CD4-positive, alpha-beta memory T cell (primary cell): ENCODE results near the gene CCM2L. TPM values are rescaled to one million over a fixed set of nuclear protein-coding genes. Genes with fewer than 3 reads are reported as not detected.

Experiments
- CTCF ChIA-PET: fragments of 350-600 bp; sonication (Branson Sonifier 250); formaldehyde crosslinking; loops from one replicate; lab custom pipeline; 2021; ENCODE audit warnings: inconsistent platforms; ENCODE audit not compliant: partially characterized antibody; lab: Charles Lee
- POLR2A ChIA-PET: fragments of 350-600 bp; sonication (Branson Sonifier 250); formaldehyde crosslinking; loops from one replicate; lab custom pipeline; 2021; ENCODE audit not compliant: partially characterized antibody; lab: Charles Lee
- DNase-seq, 5 donors: peaks; one replicate each; pipeline versions ENCODE4 v3.0.0 to v3.0.0-alpha.2; 2020 to 2022; ENCODE audit warnings: mixed read lengths in 1 of 5
- H3K27ac ChIP-seq: one replicate; pipeline ENCODE4 v1.7.0; 2013; ENCODE audit warnings: low read depth, low read length
- H3K27me3 ChIP-seq: 2 replicates; pipeline ENCODE4 v1.7.0; 2013; ENCODE audit warnings: mild to moderate bottlenecking, low read length, moderate library complexity; ENCODE audit not compliant: insufficient read depth
- H3K36me3 ChIP-seq: 2 replicates; pipeline ENCODE4 v1.7.0; 2013; ENCODE audit warnings: mild to moderate bottlenecking, low read length, moderate library complexity; ENCODE audit not compliant: insufficient read depth
- H3K4me1 ChIP-seq: 2 replicates; pipeline ENCODE4 v1.7.0; 2013; ENCODE audit warnings: mild to moderate bottlenecking, low read length, moderate library complexity; ENCODE audit not compliant: insufficient read depth
- H3K4me3 ChIP-seq, 2 donors: one replicate each; pipeline ENCODE4 v1.7.0; 2013; ENCODE audit warnings: low read length in 2 of 2, mild to moderate bottlenecking in 1 of 2
- H3K9me3 ChIP-seq, 2 donors: one replicate each; pipeline ENCODE4 v1.7.0; 2013; ENCODE audit warnings: low read length in 2 of 2, control low read depth in 1 of 2; ENCODE audit not compliant: control insufficient read depth in 1 of 2
- H3K27ac Mint-ChIP-seq, 7 donors: one replicate each; pipeline ENCODE4 v1.8.0; 2020 to 2021; ENCODE audit warnings: mixed read lengths in 7 of 7, mild to moderate bottlenecking in 6 of 7, inconsistent platforms in 3 of 7, moderate library complexity in 3 of 7
- H3K27me3 Mint-ChIP-seq, 2 donors: one replicate each; pipeline ENCODE4 v1.8.0; 2020 to 2021; ENCODE audit warnings: mixed read lengths in 2 of 2
- H3K36me3 Mint-ChIP-seq, 2 donors: one replicate each; pipeline ENCODE4 v1.8.0; 2020 to 2021; ENCODE audit warnings: mixed read lengths in 2 of 2, inconsistent platforms in 1 of 2, mild to moderate bottlenecking in 1 of 2
- H3K4me1 Mint-ChIP-seq, 4 donors: one replicate each; pipeline ENCODE4 v1.8.0; 2020 to 2021; ENCODE audit warnings: mixed read lengths in 4 of 4, mild to moderate bottlenecking in 1 of 4
- H3K4me3 Mint-ChIP-seq, 8 donors: one replicate each; pipeline ENCODE4 v1.8.0; 2020 to 2021; ENCODE audit warnings: mixed read lengths in 8 of 8, mild to moderate bottlenecking in 7 of 8, moderate library complexity in 6 of 8, inconsistent platforms in 3 of 8
- H3K9me3 Mint-ChIP-seq, 8 donors: one replicate each; pipeline ENCODE4 v1.8.0; 2020 to 2021; ENCODE audit warnings: mixed read lengths in 8 of 8, mild to moderate bottlenecking in 5 of 8, inconsistent platforms in 3 of 8, moderate library complexity in 1 of 8
- intact Hi-C: fragments of 100-400 bp; cut with micrococcal nuclease; formaldehyde crosslinking; loops from one replicate; pipeline ENCODE4 v1.15.1; 2023
- polyA plus RNA-seq, 2 donors: library from polyadenylated mRNA; unstranded; fragments of 300-500 nt; fragmentation: Illumina TruSeq; gene quantifications; one replicate each; pipeline ENCODE4 v1.2.3, GENCODE V29; 2021
- total RNA-seq, 2 experiments: library from RNA; stranded (reverse); gene quantifications; one replicate each; pipeline ENCODE4 v1.2.3, GENCODE V29; 2021

Gene CCM2L
- total and polyA plus RNA-seq, 4 experiments from 2014 or later = not detected

DNA sequence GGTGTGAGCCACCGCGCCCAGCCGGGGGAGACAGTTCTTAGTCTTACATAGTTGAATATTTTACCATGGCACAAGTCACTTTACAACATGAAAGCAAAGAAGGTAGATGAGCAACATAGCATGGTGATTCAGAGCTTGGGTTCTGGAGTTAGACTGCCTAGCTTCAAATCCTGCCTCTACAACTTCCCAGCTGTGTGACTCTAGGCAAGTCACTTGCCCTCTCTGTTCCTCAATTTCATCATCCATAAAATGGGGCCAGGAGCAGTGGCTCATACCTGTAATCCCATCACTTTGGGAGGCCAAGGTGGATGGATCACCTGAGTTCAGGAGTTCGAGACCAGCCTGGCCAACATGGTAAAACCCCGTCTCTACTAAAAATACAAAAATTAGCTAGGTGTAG is 68.1 kb downstream of the CCM2L start:
- Mint-ChIP-seq H3K9me3 (no peaks in the 10 kb centered on the region), H3K27me3 (peaks cover 20 to 35% of the 10 kb centered on the region in 2 donors), H3K4me3 (no peak overlapping the region), H3K27ac (no peak overlapping the region), H3K4me1 (no peaks in the 10 kb centered on the region), H3K36me3 (no peaks in the 10 kb centered on the region)
- no peak overlapping the region for H3K27ac ChIP-seq
- H3K4me3 ChIP-seq = no peak overlapping the region
- no peaks in the 10 kb centered on the region for H3K36me3 ChIP-seq
- POLR2A ChIA-PET = no interaction called here
- H3K9me3 ChIP-seq = no peaks in the 10 kb centered on the region
- no peaks in the 10 kb centered on the region for H3K4me1 ChIP-seq
- intact Hi-C loops = no loop called here
- no peaks in the 10 kb centered on the region for H3K27me3 ChIP-seq
- CTCF ChIA-PET = interaction anchor here (0.6 to 5.3 kb wide), 2 partner anchors 13 to 264 kb away, joined by 3 to 22 read pairs; no protein-coding TSS in a partner anchor
- no peak for DNase-seq

DNA sequence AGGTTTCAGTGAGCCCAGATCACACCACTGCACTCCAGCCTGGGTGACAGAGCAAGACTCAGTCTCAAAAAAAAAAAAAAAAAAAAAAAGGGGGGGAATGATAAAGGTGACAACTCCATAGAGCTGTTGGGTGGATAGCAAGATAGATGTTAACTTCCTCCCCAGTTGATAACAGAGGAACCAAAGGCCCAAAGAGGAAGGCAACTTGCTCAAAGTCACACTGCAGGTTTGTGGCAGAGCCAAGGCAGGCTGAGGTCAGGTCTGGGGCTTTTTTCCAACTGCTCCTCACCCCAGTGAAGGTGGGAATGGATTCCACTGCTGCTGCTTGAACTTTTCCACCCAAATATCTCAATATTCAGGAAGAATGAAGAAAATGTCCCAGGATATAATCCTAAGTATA is 68.6 kb downstream of the CCM2L start:
- peaks cover 22 to 38% of the 10 kb centered on the region in 2 donors for H3K27me3 Mint-ChIP-seq

DNA sequence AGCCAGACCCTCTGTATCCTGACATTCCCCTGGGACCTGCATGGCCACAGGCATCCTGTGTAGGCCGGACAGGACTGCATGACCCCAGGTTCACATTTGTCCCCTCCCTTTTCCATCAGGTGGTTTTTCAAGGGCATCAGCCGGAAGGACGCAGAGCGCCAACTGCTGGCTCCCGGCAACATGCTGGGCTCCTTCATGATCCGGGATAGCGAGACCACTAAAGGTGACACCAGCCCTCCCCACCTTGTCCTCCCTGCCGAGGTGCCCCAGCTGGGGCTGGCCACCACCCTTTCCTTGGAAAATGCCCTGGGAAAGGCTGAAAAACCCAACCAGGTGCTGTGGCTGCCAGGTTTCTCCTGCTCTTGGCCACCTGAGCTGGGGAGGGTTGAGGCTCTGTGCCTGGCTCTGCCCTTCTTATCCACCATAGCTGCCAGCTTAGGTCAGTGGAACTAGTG is 69.4 kb downstream of the CCM2L start:
- Histone ChIP-seq H3K4me3 (no peak overlapping the region), H3K36me3 (no peaks in the 10 kb centered on the region), H3K9me3 (no peaks in the 10 kb centered on the region), H3K27ac (no peak overlapping the region), H3K27me3 (no peaks in the 10 kb centered on the region), H3K4me1 (no peaks in the 10 kb centered on the region)
- H3K4me3 Mint-ChIP-seq = no peak overlapping the region
- CTCF ChIA-PET = interaction anchor here (0.7 to 5.3 kb wide), 2 partner anchors 12 to 28 kb away, joined by 3 to 22 read pairs; no protein-coding TSS in a partner anchor
- intact Hi-C loops = no loop called here
- no peak overlapping the region for H3K27ac Mint-ChIP-seq
- POLR2A ChIA-PET = no interaction called here
- H3K9me3 Mint-ChIP-seq = no peaks in the 10 kb centered on the region
- no peaks in the 10 kb centered on the region for H3K36me3 Mint-ChIP-seq
- H3K27me3 Mint-ChIP-seq = peaks cover 23 to 39% of the 10 kb centered on the region in 2 donors
- H3K4me1 Mint-ChIP-seq = no peaks in the 10 kb centered on the region
- no peak for DNase-seq

More for the DNA sequence above, 68.6 kb downstream of the CCM2L start:
- ChIA-PET CTCF (interaction anchor here (0.6 to 5.3 kb wide), 3 partner anchors 13 to 264 kb away, joined by 3 to 22 read pairs (median 3); no protein-coding TSS in a partner anchor), POLR2A (no interaction called here)
- Histone ChIP-seq H3K4me3 (no peak overlapping the region), H3K27me3 (no peaks in the 10 kb centered on the region), H3K4me1 (no peaks in the 10 kb centered on the region), H3K9me3 (no peaks in the 10 kb centered on the region), H3K36me3 (no peaks in the 10 kb centered on the region), H3K27ac (no peak overlapping the region)
- H3K4me3 Mint-ChIP-seq = no peak overlapping the region
- intact Hi-C loops = no loop called here
- no peaks in the 10 kb centered on the region for H3K9me3 Mint-ChIP-seq
- no peak for DNase-seq
- no peaks in the 10 kb centered on the region for H3K36me3 Mint-ChIP-seq
- no peak overlapping the region for H3K27ac Mint-ChIP-seq
- no peaks in the 10 kb centered on the region for H3K4me1 Mint-ChIP-seq

DNA sequence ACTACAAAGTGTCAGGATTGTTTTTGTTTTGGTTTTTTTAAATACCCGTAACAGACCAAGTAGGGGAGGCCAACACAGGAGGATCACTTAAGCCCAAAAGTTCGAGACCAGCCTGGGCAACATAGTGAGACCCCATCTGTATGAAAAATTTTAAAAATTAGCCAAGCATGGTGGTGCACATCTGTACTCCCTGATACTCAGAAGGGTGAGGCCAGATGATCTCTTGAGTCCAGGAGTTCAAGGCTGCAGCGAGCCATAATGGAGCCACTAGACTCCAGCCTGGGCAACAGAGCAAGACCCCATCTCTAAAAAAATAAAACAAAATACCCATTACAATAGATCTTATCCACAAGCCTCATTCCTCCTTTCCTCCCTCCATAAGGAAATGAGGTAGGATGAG is 70.5 kb downstream of the CCM2L start:
- POLR2A ChIA-PET = no interaction called here

More for the DNA sequence above, 70.5 kb downstream of the CCM2L start:
- H3K4me1 Mint-ChIP-seq = no peaks in the 10 kb centered on the region
- peaks cover 28 to 45% of the 10 kb centered on the region in 2 donors for H3K27me3 Mint-ChIP-seq
- no peaks in the 10 kb centered on the region for H3K9me3 ChIP-seq
- H3K36me3 Mint-ChIP-seq = no peaks in the 10 kb centered on the region
- no peak overlapping the region for H3K4me3 Mint-ChIP-seq
- no peak overlapping the region for H3K4me3 ChIP-seq
- H3K4me1 ChIP-seq = no peaks in the 10 kb centered on the region
- no peaks in the 10 kb centered on the region for H3K36me3 ChIP-seq
- DNase-seq = no peak
- no peak overlapping the region for H3K27ac Mint-ChIP-seq
- intact Hi-C loops = no loop called here
- H3K27ac ChIP-seq = no peak overlapping the region
- CTCF ChIA-PET = interaction anchor here (1.8 to 5.3 kb wide), 2 partner anchors 11 to 49 kb away, joined by 5 to 22 read pairs; no protein-coding TSS in a partner anchor
- no peaks in the 10 kb centered on the region for H3K27me3 ChIP-seq
- no peaks in the 10 kb centered on the region for H3K9me3 Mint-ChIP-seq

Other genes with a start within 250 kb of the CCM2L start
- gene MYLK2, start 191.1 kb upstream of the CCM2L start, total RNA-seq = not detected
- not detected for gene MYLK2, start 191.1 kb upstream of the CCM2L start, polyA plus RNA-seq
- not detected for gene FOXS1, start 164.8 kb upstream of the CCM2L start, total RNA-seq
- gene FOXS1, start 164.8 kb upstream of the CCM2L start, polyA plus RNA-seq = not detected
- not detected for gene DUSP15, start 139.9 kb upstream of the CCM2L start, total RNA-seq
- not detected for gene DUSP15, start 139.9 kb upstream of the CCM2L start, polyA plus RNA-seq
- not detected for gene TTLL9, start 139.8 kb upstream of the CCM2L start, total RNA-seq
- under 1 TPM in 1 of 2 donors, not detected in 1; 0.25 TPM for gene TTLL9, start 139.8 kb upstream of the CCM2L start, polyA plus RNA-seq
- 10 to 100 TPM; 12.6 to 13.8 TPM for gene PDRG1, start 58.4 kb upstream of the CCM2L start, total RNA-seq
- 10 to 100 TPM; 12.7 to 16.8 TPM for gene PDRG1, start 58.4 kb upstream of the CCM2L start, polyA plus RNA-seq
- not detected for gene XKR7, start 42.3 kb upstream of the CCM2L start, total RNA-seq
- gene XKR7, start 42.3 kb upstream of the CCM2L start, polyA plus RNA-seq = not detected
- 1 to 10 TPM; 1.0 to 1.3 TPM for gene HCK, start 41.8 kb downstream of the CCM2L start, total RNA-seq
- gene HCK, start 41.8 kb downstream of the CCM2L start, polyA plus RNA-seq = under 1 TPM; 0.09 to 0.48 TPM
- 10 to 100 TPM; 36.4 to 40.7 TPM for gene TM9SF4, start 99.3 kb downstream of the CCM2L start, total RNA-seq
- 10 to 100 TPM; 33.4 to 37.0 TPM for gene TM9SF4, start 99.3 kb downstream of the CCM2L start, polyA plus RNA-seq
- gene PLAGL2, start 197.3 kb downstream of the CCM2L start, total RNA-seq = 10 to 100 TPM; 18.7 to 20.7 TPM
- gene PLAGL2, start 197.3 kb downstream of the CCM2L start, polyA plus RNA-seq = 1 to 10 TPM; 1.1 to 5.3 TPM
- gene POFUT1, start 197.4 kb downstream of the CCM2L start, total RNA-seq = 10 to 100 TPM; 19.7 to 20.8 TPM
- 10 to 100 TPM; 13.0 to 17.8 TPM for gene POFUT1, start 197.4 kb downstream of the CCM2L start, polyA plus RNA-seq